Mesendoderm (in vitro differentiated cells): ENCODE data around the gene NSUN6.
"Not testable (repeated sequence)": the region's sequence is repeated elsewhere in the genome, so short reads cannot be mapped to it uniquely, and the experiment has no call there.

Experiments used
- DNase-seq: peaks from one replicate; pipeline ENCODE4 v3.0.0; 2013
- H2AK5ac ChIP-seq: 2 replicates; pipeline ENCODE4 v1.6.1; 2013; ENCODE audit warnings: low read length, inconsistent platforms
- H2BK120ac ChIP-seq: 2 replicates; pipeline ENCODE4 v1.6.1; 2013; ENCODE audit warnings: low read depth, mild to moderate bottlenecking, low read length, moderate library complexity, mixed read lengths
- H2BK15ac ChIP-seq: replicated peaks from 2 replicates; pipeline ENCODE4 v1.6.1; 2013; ENCODE audit warnings: low read depth, mild to moderate bottlenecking, moderate library complexity
- H2BK5ac ChIP-seq: 2 replicates; pipeline ENCODE4 v1.6.1; 2013; ENCODE audit warnings: low read length, inconsistent platforms
- H3K18ac ChIP-seq: 2 replicates; pipeline ENCODE4 v1.6.1; 2013; ENCODE audit warnings: mild to moderate bottlenecking, low read length, mixed read lengths
- H3K23ac ChIP-seq: one replicate; pipeline ENCODE4 v1.6.1; 2013; ENCODE audit warnings: low read length
- H3K27ac ChIP-seq: 2 replicates; pipeline ENCODE4 v1.5.1; 2013; ENCODE audit warnings: low read depth, mild to moderate bottlenecking, inconsistent platforms, low read length, moderate library complexity
- H3K27me3 ChIP-seq: 2 replicates; pipeline ENCODE4 v1.6.1; 2013; ENCODE audit warnings: low read length, control low read depth, mild to moderate bottlenecking, inconsistent platforms; ENCODE audit not compliant: insufficient read depth, poor library complexity
- H3K36me3 ChIP-seq: 2 replicates; pipeline ENCODE4 v1.6.1; 2013; ENCODE audit warnings: low read length, inconsistent platforms; ENCODE audit not compliant: control insufficient read depth, insufficient read depth
- H3K4ac ChIP-seq: one replicate; pipeline ENCODE4 v1.6.1; 2013; ENCODE audit warnings: low read depth, mild to moderate bottlenecking, low read length, moderate library complexity
- H3K4me1 ChIP-seq: 2 replicates; pipeline ENCODE4 v1.6.1; 2013; ENCODE audit warnings: low read depth, low read length, inconsistent platforms; ENCODE audit not compliant: control insufficient read depth
- H3K4me2 ChIP-seq: 2 replicates; pipeline ENCODE4 v1.6.1; 2013; ENCODE audit warnings: low read length
- H3K4me3 ChIP-seq: 2 replicates; pipeline ENCODE4 v1.5.1; 2013; ENCODE audit warnings: mild to moderate bottlenecking, low read length
- H3K56ac ChIP-seq: one replicate; pipeline ENCODE4 v1.6.1; 2013; ENCODE audit warnings: low read length
- H3K79me1 ChIP-seq: 2 replicates; pipeline ENCODE4 v1.6.1; 2013; ENCODE audit warnings: low read length, inconsistent platforms
- H3K79me2 ChIP-seq: 2 replicates; pipeline ENCODE4 v1.6.1; 2013; ENCODE audit warnings: mild to moderate bottlenecking, low read length; ENCODE audit not compliant: control insufficient read depth, insufficient read depth
- H3K9ac ChIP-seq: 2 replicates; pipeline ENCODE4 v1.6.1; 2013; ENCODE audit warnings: low read length, inconsistent platforms
- H4K5ac ChIP-seq: one replicate; pipeline ENCODE4 v1.6.1; 2013; ENCODE audit warnings: low read length
- H4K8ac ChIP-seq: one replicate; pipeline ENCODE4 v1.6.1; 2013; ENCODE audit warnings: low read depth, mild to moderate bottlenecking, control low read depth, low read length, moderate library complexity
- WGBS: extraction: QIAGEN DNeasy Blood & Tissue Kit; methylation state at CpG from one replicate; pipeline ENCODE4 v1.1.7; 2013; ENCODE audit warnings: low lambda C conversion rate, missing lambda C conversion rate; ENCODE audit not compliant: insufficient coverage; ENCODE audit errors: extremely low coverage; 5-methylcytosine and 5-hydroxymethylcytosine counted together

The NSUN6 gene

GRCh38 chr10:18571780-18572179 is 79.6 kb downstream of the NSUN6 start:
- Histone ChIP-seq H3K27me3 (no peaks in the 10 kb centered on the region), H3K23ac (no peak overlapping the region), H3K18ac (no peak overlapping the region), H3K79me2 (no peaks in the 10 kb centered on the region), H3K4me2 (no peak overlapping the region), H3K56ac (no peak overlapping the region), H3K9ac (no peak overlapping the region), H2BK5ac (no peak overlapping the region), H3K4ac (no peak overlapping the region), H4K5ac (no peak overlapping the region), H3K4me3 (no peak overlapping the region), H3K79me1 (no peaks in the 10 kb centered on the region), H3K36me3 (no peaks in the 10 kb centered on the region), H3K27ac (no peak overlapping the region), H2AK5ac (no peak overlapping the region), H2BK120ac (no peak overlapping the region), H3K4me1 (no peaks in the 10 kb centered on the region), H2BK15ac (no peak overlapping the region), H4K8ac (no peak overlapping the region)
- no peak for DNase-seq
- 100% methylated on average over 1 of the region's 1 CpG for WGBS

- no peaks in the 10 kb centered on the region for H3K4me1 ChIP-seq
- H3K27ac ChIP-seq, result no peak overlapping the region
- H3K79me1 ChIP-seq, result no peaks in the 10 kb centered on the region
- no peak overlapping the region for H3K4ac ChIP-seq
- no peaks in the 10 kb centered on the region for H3K79me2 ChIP-seq
- no peak for DNase-seq
- no peak overlapping the region for H2BK5ac ChIP-seq
- H2BK120ac ChIP-seq, result no peak overlapping the region
- H3K36me3 ChIP-seq, result no peaks in the 10 kb centered on the region
- H3K27me3 ChIP-seq, result no peaks in the 10 kb centered on the region
- no peak overlapping the region for H2AK5ac ChIP-seq
- no peak overlapping the region for H4K8ac ChIP-seq
- H3K56ac ChIP-seq, result no peak overlapping the region
- H3K9ac ChIP-seq, result no peak overlapping the region
- H3K4me3 ChIP-seq, result no peak overlapping the region
- H3K4me2 ChIP-seq, result no peak overlapping the region
- H2BK15ac ChIP-seq, result no peak overlapping the region
- H4K5ac ChIP-seq, result no peak overlapping the region
- H3K23ac ChIP-seq, result no peak overlapping the region
- no peak overlapping the region for H3K18ac ChIP-seq
These were observed 80.3 kb downstream of the NSUN6 start for GRCh38 chr10:18571076-18571475.

- not testable (repeated sequence) for H4K5ac ChIP-seq, H3K23ac ChIP-seq, H4K8ac ChIP-seq, H3K18ac ChIP-seq, H3K4me2 ChIP-seq, H3K4me1 ChIP-seq, H3K79me2 ChIP-seq, H3K9ac ChIP-seq, H3K4ac ChIP-seq, H3K27ac ChIP-seq, H2BK120ac ChIP-seq, H2BK15ac ChIP-seq, DNase-seq, H2BK5ac ChIP-seq, H3K27me3 ChIP-seq, H3K4me3 ChIP-seq, H3K79me1 ChIP-seq, H3K36me3 ChIP-seq, H2AK5ac ChIP-seq, H3K56ac ChIP-seq
- WGBS, result 100% methylated on average over 2 of the region's 2 CpGs
These were observed 81.0 kb downstream of the NSUN6 start for GRCh38 chr10:18570386-18570785.

GRCh38 chr10:18567343-18567856 is 84.0 kb downstream of the NSUN6 start:
- Histone ChIP-seq H3K27ac (no peak overlapping the region), H2BK15ac (no peak overlapping the region)
- 100% methylated on average over 3 of the region's 3 CpGs for WGBS

GRCh38 chr10:18566177-18566576 is 85.2 kb downstream of the NSUN6 start:
- Histone ChIP-seq H2BK120ac (no peak overlapping the region), H3K79me2 (no peaks in the 10 kb centered on the region), H3K4me2 (no peak overlapping the region), H2BK15ac (no peak overlapping the region), H3K79me1 (no peaks in the 10 kb centered on the region), H3K4me1 (no peaks in the 10 kb centered on the region), H3K18ac (no peak overlapping the region), H3K27ac (no peak overlapping the region), H3K4me3 (no peak overlapping the region), H3K23ac (no peak overlapping the region), H3K36me3 (no peaks in the 10 kb centered on the region), H3K9ac (no peak overlapping the region), H3K27me3 (no peaks in the 10 kb centered on the region), H2BK5ac (no peak overlapping the region), H4K5ac (no peak overlapping the region), H4K8ac (no peak overlapping the region), H2AK5ac (no peak overlapping the region), H3K4ac (no peak overlapping the region), H3K56ac (no peak overlapping the region)
- no peak for DNase-seq
- 98% methylated on average over 4 of the region's 4 CpGs for WGBS

More at GRCh38 chr10:18567343-18567856, 84.0 kb downstream of the NSUN6 start:
- H4K5ac ChIP-seq, result no peak overlapping the region
- H3K79me2 ChIP-seq, result no peaks in the 10 kb centered on the region
- H3K9ac ChIP-seq, result no peak overlapping the region
- H3K27me3 ChIP-seq, result no peaks in the 10 kb centered on the region
- H4K8ac ChIP-seq, result no peak overlapping the region
- DNase-seq, result no peak
- H3K4ac ChIP-seq, result no peak overlapping the region
- no peak overlapping the region for H3K23ac ChIP-seq
- no peak overlapping the region for H3K56ac ChIP-seq
- H2BK120ac ChIP-seq, result no peak overlapping the region
- H3K18ac ChIP-seq, result no peak overlapping the region
- H3K36me3 ChIP-seq, result no peaks in the 10 kb centered on the region
- no peaks in the 10 kb centered on the region for H3K4me1 ChIP-seq
- no peak overlapping the region for H2AK5ac ChIP-seq
- no peak overlapping the region for H3K4me2 ChIP-seq
- no peaks in the 10 kb centered on the region for H3K79me1 ChIP-seq
- H2BK5ac ChIP-seq, result no peak overlapping the region
- no peak overlapping the region for H3K4me3 ChIP-seq

GRCh38 chr10:18565006-18565405 is 86.4 kb downstream of the NSUN6 start:
- Histone ChIP-seq H3K23ac (no peak overlapping the region), H3K9ac (no peak overlapping the region), H4K8ac (no peak overlapping the region), H3K4me1 (no peaks in the 10 kb centered on the region), H2BK120ac (no peak overlapping the region), H2BK15ac (no peak overlapping the region), H2AK5ac (no peak overlapping the region), H3K79me2 (no peaks in the 10 kb centered on the region), H3K4me3 (no peak overlapping the region), H2BK5ac (no peak overlapping the region), H3K18ac (no peak overlapping the region), H3K27me3 (no peaks in the 10 kb centered on the region), H3K56ac (no peak overlapping the region), H3K4me2 (no peak overlapping the region), H3K4ac (no peak overlapping the region), H3K36me3 (no peaks in the 10 kb centered on the region), H4K5ac (no peak overlapping the region), H3K79me1 (no peaks in the 10 kb centered on the region), H3K27ac (no peak overlapping the region)
- DNase-seq, result no peak
- 100% methylated on average over 5 of the region's 5 CpGs for WGBS
